Measurements from ENCODE around the gene NUP133. TPM values are rescaled to one million over a fixed set of nuclear protein-coding genes. Genes with fewer than 3 reads are reported as not detected.

NUP133 gene
- total RNA-seq, 1 experiment from 2014 or later: 59.0 TPM

DNA sequence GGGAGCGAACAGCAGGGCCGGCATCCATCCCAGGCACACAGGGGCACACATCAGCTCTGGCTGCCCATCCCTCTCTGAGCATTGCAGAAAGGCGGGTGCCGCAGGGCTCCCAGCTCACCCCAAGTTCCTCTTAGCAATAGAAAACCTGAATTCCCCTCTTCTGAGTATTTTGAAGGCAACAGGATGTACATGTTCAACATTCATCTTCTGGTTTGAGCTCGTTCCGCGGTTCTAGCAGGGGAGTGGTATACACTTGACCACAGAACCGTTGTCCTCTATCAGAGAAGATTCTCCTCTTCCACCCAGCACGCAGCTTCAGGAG is 97.8 kb downstream of the NUP133 start:
- CTCF ChIA-PET: interaction anchor here (0.6 kb wide), 1 partner anchor 72 kb away, joined by 3 read pairs; no protein-coding TSS in a partner anchor

DNA sequence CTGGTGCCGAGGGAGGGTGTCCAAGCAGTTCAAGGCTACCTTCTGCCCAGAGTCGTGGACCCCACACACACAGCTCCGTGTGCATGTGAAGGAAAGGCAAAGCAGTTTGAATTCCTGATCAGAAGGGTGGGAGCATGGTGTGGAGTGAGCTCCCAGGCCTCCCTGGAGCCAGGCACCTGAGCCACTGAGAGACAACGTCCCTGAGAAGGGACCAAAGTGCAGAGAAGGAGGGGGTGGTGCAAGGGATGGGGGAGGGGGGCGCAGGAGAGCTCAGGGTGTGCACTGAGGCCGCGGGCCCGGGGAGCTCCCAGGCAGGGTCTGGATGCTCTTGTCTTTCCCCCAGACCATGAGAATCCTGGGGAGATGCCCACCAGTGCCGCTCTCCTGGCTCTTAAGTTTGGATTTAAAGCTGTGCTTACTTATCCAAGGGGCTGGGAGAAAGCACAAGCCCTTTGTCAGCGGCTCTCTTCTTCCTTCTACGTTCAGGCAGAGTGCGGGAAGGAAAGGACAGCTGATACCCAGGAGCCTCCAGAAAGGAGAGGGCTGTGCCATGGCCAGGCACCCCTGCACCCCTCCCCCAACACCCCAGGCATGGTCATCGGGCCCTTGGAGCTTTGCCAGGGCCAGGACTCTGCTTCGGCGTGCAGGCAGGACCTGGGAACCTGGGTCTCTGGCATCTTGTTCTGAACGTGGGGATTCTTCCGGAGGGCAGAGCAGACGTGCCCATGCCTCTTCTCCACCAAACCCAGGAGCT is 98.3 kb downstream of the NUP133 start:
- intact Hi-C loops (cut with micrococcal nuclease; ENCODE audit: unreplicated experiment): no loop called here
- H3K36me3 ChIP-seq (ENCODE audit: insufficient read depth, low read length, poor library complexity, severe bottlenecking): no peaks in the 10 kb centered on the region
- no peak for DNase-seq (ENCODE audit: low spot score)
- ChIA-PET CTCF (interaction anchor here (0.6 kb wide), 1 partner anchor 72 kb away, joined by 3 read pairs; no protein-coding TSS in a partner anchor), POLR2A (ENCODE audit: low non-redundant PET) (no interaction called here)
- peaks cover 10% of the 10 kb centered on the region for H3K4me1 ChIP-seq (ENCODE audit: insufficient read depth, low read length, poor library complexity, severe bottlenecking)
- H3K27ac ChIP-seq (ENCODE audit: low read depth, low read length, poor library complexity, severe bottlenecking): no peak overlapping the region
- no peaks in the 10 kb centered on the region for H3K27me3 ChIP-seq (replicated peaks; ENCODE audit: insufficient read depth, low read depth, low read length, poor library complexity)
- no peak for TF ChIP-seq EZH2 (IDR thresholded peaks at IDR 0.05; ENCODE audit: borderline replicate concordance, low read depth, low read length, poor library complexity, severe bottlenecking)
- TF ChIP-seq, protein P1, sequence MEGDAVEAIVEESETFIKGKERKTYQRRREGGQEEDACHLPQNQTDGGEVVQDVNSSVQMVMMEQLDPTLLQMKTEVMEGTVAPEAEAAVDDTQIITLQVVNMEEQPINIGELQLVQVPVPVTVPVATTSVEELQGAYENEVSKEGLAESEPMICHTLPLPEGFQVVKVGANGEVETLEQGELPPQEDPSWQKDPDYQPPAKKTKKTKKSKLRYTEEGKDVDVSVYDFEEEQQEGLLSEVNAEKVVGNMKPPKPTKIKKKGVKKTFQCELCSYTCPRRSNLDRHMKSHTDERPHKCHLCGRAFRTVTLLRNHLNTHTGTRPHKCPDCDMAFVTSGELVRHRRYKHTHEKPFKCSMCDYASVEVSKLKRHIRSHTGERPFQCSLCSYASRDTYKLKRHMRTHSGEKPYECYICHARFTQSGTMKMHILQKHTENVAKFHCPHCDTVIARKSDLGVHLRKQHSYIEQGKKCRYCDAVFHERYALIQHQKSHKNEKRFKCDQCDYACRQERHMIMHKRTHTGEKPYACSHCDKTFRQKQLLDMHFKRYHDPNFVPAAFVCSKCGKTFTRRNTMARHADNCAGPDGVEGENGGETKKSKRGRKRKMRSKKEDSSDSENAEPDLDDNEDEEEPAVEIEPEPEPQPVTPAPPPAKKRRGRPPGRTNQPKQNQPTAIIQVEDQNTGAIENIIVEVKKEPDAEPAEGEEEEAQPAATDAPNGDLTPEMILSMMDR (conservative IDR thresholded peaks at IDR 0.05; ENCODE audit: low read depth, low read length): no peak
- H3K9me3 ChIP-seq (ENCODE audit: low read depth, low read length, poor library complexity, severe bottlenecking): no peaks in the 10 kb centered on the region
- BruUV-seq (replicated peaks): no TSS peak
- H3K4me3 ChIP-seq (ENCODE audit: low read depth, low read length, poor library complexity, severe bottlenecking): no peak overlapping the region

More for the DNA sequence above, 97.8 kb downstream of the NUP133 start:
- intact Hi-C loops (cut with micrococcal nuclease; ENCODE audit: unreplicated experiment): no loop called here
- H3K36me3 ChIP-seq (ENCODE audit: insufficient read depth, low read length, poor library complexity, severe bottlenecking): no peaks in the 10 kb centered on the region
- peaks cover 10% of the 10 kb centered on the region for H3K4me1 ChIP-seq (ENCODE audit: insufficient read depth, low read length, poor library complexity, severe bottlenecking)
- no peak overlapping the region for H3K27ac ChIP-seq (ENCODE audit: low read depth, low read length, poor library complexity, severe bottlenecking)
- POLR2A ChIA-PET (ENCODE audit: low non-redundant PET): no interaction called here
- no peak for TF ChIP-seq EZH2 (IDR thresholded peaks at IDR 0.05; ENCODE audit: borderline replicate concordance, low read depth, low read length, poor library complexity, severe bottlenecking)
- TF ChIP-seq, protein P1 (conservative IDR thresholded peaks at IDR 0.05; ENCODE audit: low read depth, low read length): no peak
- DNase-seq (ENCODE audit: low spot score): no peak
- no peaks in the 10 kb centered on the region for H3K27me3 ChIP-seq (replicated peaks; ENCODE audit: insufficient read depth, low read depth, low read length, poor library complexity)
- H3K4me3 ChIP-seq (ENCODE audit: low read depth, low read length, poor library complexity, severe bottlenecking): no peak overlapping the region
- BruUV-seq (replicated peaks): no TSS peak
- H3K9me3 ChIP-seq (ENCODE audit: low read depth, low read length, poor library complexity, severe bottlenecking): no peaks in the 10 kb centered on the region

DNA sequence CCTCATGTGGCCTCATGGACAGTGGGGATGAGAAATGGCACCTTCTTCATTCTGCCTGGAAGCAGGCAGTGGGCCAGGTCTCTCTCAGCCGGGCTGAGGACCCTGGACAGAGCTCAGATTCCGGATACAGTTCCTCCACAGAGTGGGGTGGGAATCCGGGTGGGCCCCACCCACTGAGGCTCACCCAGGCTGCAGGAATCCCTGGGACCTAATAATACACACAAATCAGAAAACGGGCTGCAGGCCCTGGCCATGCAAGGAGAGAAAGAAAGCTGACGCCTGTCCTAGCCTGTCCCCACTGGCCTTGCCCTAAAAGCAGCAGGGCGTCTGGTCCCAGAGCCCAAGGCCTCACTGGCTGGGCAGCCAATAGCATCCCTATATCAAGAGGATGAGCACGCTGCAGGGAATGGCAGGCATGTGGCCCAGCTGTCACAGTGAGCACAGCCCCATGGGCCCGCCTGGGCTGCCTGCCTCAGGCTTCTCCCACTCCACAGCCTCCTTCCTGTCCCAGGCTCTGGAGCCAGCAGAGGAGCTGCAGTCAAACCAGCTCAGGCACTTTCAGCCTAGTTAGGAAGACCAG is 99.6 kb downstream of the NUP133 start:
- H3K4me3 ChIP-seq (ENCODE audit: low read depth, low read length, poor library complexity, severe bottlenecking): no peak overlapping the region
- intact Hi-C loops (cut with micrococcal nuclease; ENCODE audit: unreplicated experiment): no loop called here
- no peaks in the 10 kb centered on the region for H3K27me3 ChIP-seq (replicated peaks; ENCODE audit: insufficient read depth, low read depth, low read length, poor library complexity)
- no TSS peak for BruUV-seq (replicated peaks)
- no peak overlapping the region for H3K27ac ChIP-seq (ENCODE audit: low read depth, low read length, poor library complexity, severe bottlenecking)
- TF ChIP-seq EZH2 (IDR thresholded peaks at IDR 0.05; ENCODE audit: borderline replicate concordance, low read depth, low read length, poor library complexity, severe bottlenecking): no peak
- TF ChIP-seq, protein P1 (conservative IDR thresholded peaks at IDR 0.05; ENCODE audit: low read depth, low read length): no peak
- ChIA-PET POLR2A (ENCODE audit: low non-redundant PET) (no interaction called here), CTCF (no interaction called here)
- H3K9me3 ChIP-seq (ENCODE audit: low read depth, low read length, poor library complexity, severe bottlenecking): no peaks in the 10 kb centered on the region
- no peaks in the 10 kb centered on the region for H3K36me3 ChIP-seq (ENCODE audit: insufficient read depth, low read length, poor library complexity, severe bottlenecking)
- no peak for DNase-seq (ENCODE audit: low spot score)
- H3K4me1 ChIP-seq (ENCODE audit: insufficient read depth, low read length, poor library complexity, severe bottlenecking): peaks cover 10% of the 10 kb centered on the region
